ACHN (cell line): ENCODE measurements around the gene DNAH14.
"Not testable (repeated sequence)": the region's sequence is repeated elsewhere in the genome, so short reads cannot be mapped to it uniquely, and the experiment has no call there.

Experiments used
- DNase-seq: peaks from one replicate; pipeline ENCODE4 v3.0.0-alpha.2; 2015
- in situ Hi-C: cut with HindIII; loops from 2 replicates; pipeline ENCODE4 v1.10.0; 2017; ENCODE audit warnings: low sequenced_read_pairs, low pct_ligation_motif_present, low pct_unique_long_range_greater_than_20kb

The DNAH14 gene

GRCh38 chr1:225111000-225111399 is 181.5 kb downstream of the DNAH14 start:
- in situ Hi-C loops = no loop called here
- no peak for DNase-seq

DNA sequence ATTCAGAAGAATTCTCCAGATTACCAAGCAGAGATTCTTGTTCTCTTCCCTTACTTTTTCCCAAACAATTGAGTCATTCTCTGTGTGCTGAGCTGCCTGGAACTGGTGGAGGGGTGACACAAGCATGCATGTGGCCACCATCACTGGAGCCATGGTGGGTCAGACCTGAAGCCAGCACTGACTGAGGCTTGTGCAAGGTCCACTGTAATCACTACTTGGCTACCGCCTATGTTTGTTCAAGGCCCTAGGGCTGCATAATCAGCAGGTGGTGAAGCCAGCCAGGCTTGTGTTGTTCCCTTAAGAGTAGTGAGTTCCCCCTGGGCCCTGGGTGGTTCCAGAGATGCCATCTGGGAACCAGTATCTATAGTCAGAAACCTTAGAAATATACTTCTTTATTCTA is 183.8 kb downstream of the DNAH14 start:
- no peak for DNase-seq
- in situ Hi-C loops = no loop called here

- in situ Hi-C loops = no loop called here
- DNase-seq = no peak
Observed at GRCh38 chr1:225114354-225114990, 185.0 kb downstream of the DNAH14 start.

DNA sequence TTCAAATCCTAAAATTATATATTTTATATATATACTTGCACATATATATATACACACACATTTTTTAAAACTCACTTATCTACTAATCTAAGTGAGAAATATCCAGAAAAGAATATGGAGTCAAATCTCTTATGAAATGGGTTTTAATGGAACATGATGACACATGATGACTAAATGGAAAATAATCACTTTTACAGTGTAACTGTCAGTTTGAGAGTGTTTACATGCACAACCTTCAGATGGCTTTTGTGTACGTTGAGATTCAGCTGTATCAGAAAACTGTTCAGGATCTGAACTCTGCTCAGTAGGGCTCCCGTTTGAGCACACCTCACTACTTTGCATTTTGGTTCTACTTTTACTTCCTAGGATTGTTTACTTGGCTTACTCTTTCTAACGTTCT is 189.8 kb downstream of the DNAH14 start:
- DNase-seq = no peak
- in situ Hi-C loops = no loop called here

DNA sequence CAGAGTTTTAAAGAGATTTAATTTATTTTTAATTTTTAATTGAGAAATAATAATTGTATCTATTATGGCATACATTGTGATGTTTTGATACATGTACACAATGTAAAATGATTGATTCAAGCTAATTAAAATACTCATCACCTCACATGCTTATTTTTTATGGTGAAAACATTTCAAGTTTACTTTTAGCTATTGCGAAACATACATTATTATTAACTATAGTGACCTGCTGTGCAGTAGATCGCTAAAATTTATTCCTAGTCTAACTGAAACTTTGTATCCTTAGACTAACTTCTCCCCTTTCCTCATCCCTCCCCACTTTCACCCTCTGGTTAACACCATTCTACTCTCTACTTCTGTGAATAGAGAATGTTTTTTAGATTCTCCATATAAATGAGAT is 191.6 kb downstream of the DNAH14 start:
- in situ Hi-C loops = no loop called here
- DNase-seq = no peak

GRCh38 chr1:225131869-225132268 is 202.4 kb downstream of the DNAH14 start:
- DNase-seq = no peak
- in situ Hi-C loops = no loop called here

DNA sequence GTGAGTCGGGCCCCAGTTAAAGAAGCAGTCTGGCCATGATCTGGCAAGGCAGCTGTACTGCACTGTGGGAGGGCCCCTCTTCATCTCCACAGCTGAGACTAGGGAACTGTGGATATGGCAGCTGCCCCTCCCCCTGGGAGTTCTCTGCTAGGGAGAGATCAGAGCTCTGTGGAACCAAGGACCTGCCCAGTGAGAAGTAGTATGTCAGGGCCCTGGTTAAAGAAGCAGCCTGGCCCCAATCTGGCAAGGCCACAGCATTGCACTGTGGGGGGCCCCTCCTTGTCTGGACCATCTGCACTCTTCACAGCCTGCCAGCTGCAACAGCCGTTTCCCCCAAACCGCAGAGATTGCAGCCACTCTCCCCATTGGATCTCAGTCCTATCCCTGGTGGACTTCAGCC is 208.5 kb downstream of the DNAH14 start:
- no peak for DNase-seq
- in situ Hi-C loops = no loop called here

GRCh38 chr1:225143001-225143400 is 213.5 kb downstream of the DNAH14 start:
- no peak for DNase-seq
- in situ Hi-C loops = no loop called here

DNA sequence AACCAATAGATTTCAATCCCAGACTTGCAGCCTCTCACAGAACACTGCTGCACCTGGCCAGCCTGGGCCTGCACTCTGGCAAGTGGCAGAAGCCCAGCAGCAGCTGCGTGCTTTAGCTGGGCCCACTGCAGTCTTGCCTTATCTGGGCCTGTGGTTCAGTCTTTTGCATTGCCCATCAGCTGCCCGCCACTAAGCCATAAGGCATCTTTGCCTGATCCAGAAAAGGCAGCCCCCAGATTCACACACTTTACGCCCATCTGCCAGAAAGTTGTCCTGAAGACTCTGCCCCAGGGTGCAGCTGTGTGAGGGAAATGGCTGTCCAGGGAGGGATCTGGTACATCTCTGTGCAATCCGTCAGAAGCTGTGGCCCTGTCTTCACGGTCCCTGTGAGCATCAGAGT is 217.0 kb downstream of the DNAH14 start:
- in situ Hi-C loops = no loop called here
- DNase-seq = no peak

DNA sequence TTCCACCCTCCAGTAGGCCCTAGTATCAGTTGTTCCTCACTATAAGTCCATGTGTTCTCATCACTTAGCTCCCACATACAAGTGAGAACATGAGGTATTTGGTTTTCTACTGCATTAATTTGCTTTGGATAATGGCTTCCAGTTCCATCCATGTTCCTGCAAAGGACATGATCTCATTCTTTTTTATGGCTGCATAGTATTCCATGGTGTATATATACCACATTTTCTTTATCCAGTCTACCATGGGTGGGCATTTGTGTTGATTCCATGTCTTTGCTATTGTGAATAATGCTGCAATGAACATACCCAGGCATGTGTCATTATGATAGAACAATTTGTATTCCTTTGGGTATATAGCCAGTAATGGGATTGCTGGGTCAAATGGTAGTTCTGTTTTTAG is 218.3 kb downstream of the DNAH14 start:
- DNase-seq, in situ Hi-C loops: not testable (repeated sequence)

- in situ Hi-C loops = no loop called here
- DNase-seq = no peak
Observed at GRCh38 chr1:225152061-225152460, 222.6 kb downstream of the DNAH14 start.

DNA sequence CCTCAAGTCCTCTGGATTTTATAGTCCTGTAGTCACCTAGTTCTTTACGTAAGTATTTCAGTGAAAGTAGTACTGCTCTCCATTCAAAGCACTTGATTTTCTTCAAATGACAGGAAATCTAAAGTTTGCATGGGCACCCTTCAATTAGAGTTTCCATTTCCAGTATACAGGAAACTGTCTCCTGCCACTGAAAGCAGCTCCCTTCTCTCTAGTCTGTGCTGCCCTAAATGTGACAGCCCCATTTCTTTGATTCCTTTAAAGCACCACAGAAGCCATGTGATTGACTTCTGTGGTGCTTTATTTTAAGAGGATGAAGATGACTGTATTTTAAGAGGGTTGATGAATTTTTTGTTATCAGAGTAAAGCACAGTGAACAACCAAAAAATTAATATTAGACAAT is 226.1 kb downstream of the DNAH14 start:
- in situ Hi-C loops = no loop called here
- no peak for DNase-seq

DNA sequence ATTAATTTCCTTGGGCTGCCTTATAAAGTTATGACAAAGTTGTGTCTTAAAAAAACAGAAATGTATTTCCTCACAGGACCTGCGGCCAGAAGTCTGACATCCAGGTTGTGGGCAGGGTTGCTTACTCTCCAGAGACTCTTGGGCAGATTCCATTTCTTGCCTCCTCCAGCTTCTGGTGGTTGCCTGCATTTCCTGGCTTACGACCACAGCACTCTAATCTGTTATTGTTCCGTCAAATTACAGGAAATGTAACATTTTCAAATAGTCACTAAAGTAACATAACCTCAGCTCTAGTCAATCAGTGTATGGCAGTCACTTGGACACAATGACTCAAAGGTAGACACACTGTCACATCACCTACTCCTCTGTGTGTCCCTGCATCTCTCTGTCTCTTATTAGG is 226.8 kb downstream of the DNAH14 start:
- in situ Hi-C loops = no loop called here
- DNase-seq = no peak

DNA sequence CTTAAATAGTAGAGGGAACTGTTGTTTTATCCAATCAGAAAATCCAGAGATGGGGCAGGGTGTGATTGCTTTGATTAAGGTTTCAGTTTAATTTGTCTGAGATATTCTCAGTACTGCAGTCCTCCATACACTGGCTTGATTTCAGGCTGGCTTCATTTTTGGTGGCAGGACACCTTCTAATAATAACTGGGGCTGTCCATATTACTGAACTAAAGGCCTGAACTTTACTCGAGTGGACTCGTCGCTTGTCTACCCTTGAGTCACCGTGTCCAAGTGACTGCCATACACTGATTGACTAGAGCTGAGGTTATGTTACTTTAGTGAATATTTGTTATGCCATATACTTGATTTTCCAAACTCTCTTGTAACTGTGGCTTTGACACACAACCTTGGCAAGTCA is 228.8 kb downstream of the DNAH14 start:
- in situ Hi-C loops = no loop called here
- DNase-seq = no peak

DNA sequence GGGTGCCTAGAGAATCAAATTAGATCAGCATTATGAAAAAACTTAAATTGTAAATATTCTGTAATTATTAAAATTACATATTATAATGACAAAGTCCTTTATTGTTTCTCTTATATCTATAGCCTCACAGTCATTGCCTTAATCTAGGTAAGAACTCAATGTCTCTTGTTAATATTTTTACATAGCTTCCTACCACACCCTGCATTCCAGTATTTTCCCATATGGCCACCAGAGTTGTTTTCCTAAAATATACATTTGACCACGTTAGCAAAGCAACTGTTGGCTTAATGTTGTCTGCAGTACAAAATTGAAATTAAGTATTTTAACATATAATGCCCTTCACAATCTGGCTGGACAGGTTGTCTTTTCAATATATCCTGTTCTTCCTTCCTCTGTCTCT is 230.3 kb downstream of the DNAH14 start:
- DNase-seq = no peak
- in situ Hi-C loops = no loop called here

DNA sequence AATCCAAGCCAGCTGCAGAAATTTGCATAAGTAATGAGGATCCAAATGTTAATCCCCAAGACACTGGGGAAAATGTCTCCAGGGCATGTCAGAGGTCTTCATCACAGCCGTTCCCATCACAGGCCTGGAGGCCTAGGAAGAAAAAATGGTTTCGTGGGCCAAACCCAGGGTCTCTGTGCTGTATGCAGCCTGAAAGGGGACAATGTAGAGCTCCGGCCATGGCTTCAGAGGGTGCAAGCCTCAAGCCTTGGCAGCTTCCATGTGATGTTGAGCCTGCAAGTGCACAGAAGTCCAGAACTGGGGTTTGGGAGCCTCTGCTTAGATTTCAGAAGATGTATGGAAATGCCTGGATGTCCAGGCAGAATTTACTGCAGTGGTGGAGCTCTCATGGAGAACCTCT is 247.9 kb downstream of the DNAH14 start:
- in situ Hi-C loops, DNase-seq: not testable (repeated sequence)

DNA sequence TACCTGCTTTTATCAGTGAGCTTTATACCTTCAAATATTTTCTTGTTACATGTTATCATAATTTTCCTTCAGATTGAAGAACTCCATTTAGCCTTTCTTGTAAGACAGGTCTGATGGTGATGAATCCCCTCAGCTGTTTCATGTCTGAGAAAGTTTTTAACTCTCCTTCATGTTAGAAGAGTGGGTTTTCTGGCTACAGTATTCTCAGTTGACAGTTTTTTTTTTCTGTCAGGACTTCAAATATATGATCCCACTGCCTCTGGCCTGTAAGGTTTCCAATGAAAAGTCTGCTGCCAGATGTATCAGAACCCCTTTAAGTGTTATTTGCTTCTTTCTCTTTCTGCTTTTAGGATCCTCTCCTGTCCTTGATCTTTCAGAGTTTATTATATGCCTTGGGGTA is 250.2 kb downstream of the DNAH14 start:
- in situ Hi-C loops = no loop called here
- no peak for DNase-seq

GRCh38 chr1:225182716-225183115 is 253.2 kb downstream of the DNAH14 start:
- in situ Hi-C loops = no loop called here
- DNase-seq = no peak

DNA sequence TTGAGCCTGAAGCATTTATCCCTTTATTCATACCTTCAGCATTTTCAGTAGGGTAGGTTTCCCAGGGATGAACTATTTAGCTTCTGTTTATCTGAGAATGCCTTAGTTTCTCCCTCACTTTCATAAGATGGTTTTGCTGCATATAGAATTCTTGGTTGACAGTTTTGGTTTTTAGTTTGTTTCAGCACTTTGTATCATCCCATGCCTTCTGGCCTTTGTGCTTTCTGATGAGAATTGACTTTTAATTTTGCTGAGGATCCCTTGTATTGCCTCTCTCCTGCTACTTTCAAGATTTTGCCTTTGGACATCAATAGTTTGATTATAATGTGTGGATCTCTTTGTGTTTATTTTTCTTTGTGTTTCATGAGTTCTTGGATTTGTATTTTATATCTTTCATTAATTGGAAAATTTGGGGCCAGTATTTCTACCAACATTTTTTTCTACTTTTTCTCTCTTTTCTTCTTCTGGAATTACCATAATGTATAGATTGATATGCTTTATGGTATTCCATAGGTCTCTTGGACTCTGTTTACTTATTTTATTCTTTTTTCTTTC is 261.8 kb downstream of the DNAH14 start:
- in situ Hi-C loops = no loop called here
- no peak for DNase-seq

GRCh38 chr1:225201447-225201846 is 272.0 kb downstream of the DNAH14 start:
- DNase-seq = no peak
- in situ Hi-C loops = no loop called here

DNA sequence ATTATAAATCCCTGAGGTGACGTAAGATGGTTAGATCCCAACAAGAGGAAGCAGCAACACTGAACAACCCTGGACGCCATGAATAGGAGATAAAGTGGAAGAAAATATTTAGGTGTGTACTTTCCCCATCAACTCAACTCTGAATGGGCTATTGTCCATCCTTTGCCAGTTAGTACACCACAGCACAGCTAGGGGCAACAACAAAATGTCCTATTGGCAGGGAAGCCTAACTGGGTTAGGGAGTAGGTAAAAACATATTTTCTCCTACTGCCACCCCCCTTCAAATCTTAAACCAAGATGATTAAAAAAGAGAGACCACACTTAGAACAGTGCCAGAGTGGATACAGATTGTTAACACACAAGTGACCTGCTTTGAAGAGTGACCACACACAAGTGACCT is 278.3 kb downstream of the DNAH14 start:
- in situ Hi-C loops = no loop called here
- no peak for DNase-seq
